T-helper 2 cell (primary cell): ENCODE data around the gene THSD4.

Source experiments
- DNase-seq, 5 experiments: peaks; one replicate each; pipeline versions ENCODE4 v3.0.0 to v3.0.0-alpha.2; 2012 to 2022

THSD4 gene

DNA sequence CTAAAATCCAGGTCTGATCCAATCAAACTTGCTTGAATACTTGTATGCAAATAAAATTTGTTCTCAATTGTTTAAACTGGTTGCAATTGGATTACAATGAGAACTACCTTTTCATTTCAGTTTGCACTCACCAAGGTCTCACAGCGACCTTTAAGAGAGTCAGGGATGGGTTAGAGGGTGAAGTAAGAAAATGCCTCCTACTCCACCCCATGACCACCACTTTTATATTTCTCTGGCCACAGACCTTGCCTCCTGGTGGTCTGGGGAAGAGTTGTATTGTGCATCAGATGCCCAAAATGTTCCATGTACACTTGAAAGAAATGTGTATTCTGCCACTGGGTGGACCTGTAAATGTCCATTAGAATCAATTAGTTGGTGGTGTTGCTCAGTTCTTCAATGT is 16.4 kb upstream of the THSD4 start:
- no peak for DNase-seq

DNA sequence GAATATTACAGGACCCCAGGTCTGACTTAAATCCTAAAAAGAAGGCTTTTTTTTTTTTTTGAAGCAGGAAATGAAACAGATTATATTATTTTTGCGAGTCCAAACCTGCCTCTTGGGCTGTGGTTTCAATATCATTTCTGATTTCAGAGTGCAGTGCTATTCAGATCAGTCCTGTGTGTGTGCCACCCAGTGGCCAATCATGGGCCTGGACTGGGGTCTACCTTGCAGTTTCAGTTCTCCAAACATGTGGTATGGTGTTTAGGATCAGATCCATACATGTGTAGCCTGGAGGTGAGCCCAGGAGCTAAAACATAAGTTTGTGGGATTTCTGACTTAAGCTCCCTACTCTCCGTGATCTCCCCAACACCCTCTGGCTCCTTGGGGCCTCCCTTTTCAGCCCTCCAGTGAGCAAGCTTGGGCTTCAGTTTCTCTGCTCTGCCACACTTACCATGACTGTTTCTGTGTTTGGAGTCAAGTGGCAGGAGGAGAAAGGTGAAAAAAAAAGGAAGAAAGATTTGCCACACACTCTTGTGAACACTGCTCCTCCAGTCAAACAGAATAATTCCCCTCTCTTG is 12.1 kb upstream of the THSD4 start:
- no peak for DNase-seq

DNA sequence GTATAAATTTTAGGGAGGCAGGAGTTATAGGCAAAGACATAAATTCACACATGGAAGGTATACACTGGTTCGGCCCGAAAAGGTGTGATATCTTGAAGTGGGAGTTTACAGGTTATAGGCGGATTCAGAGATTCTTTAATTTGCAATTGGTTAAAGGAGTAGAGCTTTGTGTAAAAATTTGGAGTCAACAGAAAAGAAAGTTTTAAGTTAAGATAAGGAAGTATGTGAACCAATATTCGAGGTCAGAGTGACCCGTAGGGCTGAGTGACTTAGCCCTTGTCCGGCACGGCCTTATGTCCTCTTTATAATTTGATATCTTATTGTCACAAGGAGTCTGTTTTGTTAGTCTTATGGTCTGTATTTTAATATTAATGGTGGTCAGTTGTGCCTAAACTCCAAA is 10.6 kb upstream of the THSD4 start:
- DNase-seq: no peak

DNA sequence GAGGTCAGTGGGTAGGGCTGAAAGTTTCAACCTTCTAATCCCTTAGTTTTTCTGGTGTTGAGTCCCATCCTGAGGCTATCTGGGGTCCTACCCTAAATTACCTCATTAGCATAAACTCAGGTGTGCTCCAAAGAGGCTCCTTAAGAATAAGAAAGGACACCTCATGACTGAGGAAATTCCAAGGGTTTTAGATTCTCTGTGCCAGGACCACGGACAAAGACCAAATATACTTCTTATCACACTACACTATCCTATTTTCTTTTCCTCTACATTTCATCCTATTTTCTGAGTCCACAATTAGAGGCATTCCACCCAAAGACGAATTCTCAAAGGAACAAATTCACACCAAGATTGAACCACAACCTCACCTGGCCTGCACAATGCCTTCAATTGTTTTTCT is 9.8 kb upstream of the THSD4 start:
- no peak for DNase-seq

DNA sequence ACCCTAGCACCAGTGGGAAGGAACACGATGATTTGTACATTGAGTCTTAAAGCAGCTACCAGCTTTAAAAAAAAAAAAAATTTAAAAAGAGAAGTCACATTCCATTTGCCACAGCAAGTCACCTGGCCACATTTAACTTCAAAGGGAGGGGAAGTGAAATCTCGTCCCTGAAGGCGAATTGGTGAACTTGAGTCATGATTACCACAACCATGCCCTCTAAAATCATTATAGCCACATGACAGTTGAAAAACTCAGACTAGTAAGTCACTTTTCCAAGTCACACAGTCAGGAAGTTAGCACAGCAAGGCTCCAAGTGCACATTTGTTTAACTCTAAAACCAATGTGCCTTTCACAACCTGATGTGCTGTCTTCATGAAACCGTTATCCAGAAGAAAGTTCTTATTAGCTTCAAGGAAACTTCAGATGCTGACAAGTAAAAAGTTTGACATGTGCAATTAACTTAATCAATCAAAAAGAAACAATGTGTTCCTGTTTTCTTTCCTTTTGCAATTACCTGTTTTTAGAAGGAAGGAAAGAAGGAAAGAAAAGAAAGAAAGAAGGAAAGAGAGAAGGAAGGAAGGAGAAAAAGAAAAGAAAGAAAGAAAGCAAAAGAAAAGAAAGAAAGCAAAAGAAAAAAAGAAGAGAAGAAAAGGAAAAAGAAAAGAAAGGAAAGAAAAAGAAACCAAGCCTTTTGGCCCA is 8.3 kb upstream of the THSD4 start:
- no peak for DNase-seq

DNA sequence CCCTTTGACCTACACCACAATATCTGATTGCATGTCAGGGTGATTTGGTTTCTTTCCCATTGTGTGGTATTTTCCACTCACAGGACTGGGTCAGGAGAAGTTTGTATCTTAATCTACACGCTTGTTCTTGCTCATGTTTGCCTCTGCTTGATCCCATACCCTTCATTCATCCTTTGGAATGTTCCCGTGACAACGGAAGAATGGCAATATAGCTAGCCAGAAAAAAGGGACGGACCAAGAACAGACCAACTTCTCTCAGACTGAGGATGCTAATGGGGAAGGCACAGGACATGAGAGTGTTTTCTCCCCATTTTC is 7.8 kb upstream of the THSD4 start:
- DNase-seq: no peak

DNA sequence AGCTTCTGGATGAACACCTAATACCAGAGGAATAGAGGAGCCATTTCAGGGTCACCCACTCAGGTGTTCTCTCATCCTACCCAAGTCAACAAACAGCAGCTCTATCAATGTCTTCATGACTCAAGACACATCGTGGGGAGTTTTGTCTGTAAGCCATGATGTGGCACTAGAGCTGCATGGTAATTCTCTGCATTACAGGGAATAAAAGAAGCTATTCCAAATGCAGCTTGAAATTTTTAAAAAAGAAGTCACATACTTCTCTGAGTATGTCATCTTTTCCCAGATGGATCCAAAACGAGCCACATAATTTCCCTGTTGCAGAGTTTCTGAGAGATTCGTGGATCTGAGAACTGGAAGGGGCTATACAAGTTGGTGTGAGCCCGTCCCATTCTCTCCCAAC is 6.1 kb upstream of the THSD4 start:
- DNase-seq: no peak

DNA sequence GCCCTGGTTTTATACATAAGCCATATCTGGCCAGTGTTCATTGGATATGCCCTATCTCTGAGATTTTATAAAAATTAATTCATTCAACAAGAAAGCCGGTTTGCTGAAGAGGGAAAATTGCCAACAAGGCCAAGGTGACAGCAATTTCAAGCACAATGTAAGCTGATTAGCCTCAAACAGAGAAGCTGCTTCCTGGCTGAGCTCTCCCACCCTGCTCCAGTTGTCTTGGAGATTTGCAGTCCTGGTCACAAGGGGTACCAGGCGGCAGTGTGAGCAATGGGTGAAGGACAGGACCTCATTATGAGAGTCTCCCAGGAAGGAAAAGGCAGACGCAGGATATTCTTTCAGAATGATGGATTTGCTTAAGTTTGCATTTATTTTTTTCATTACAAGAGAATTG is 5.4 kb upstream of the THSD4 start:
- no peak for DNase-seq

DNA sequence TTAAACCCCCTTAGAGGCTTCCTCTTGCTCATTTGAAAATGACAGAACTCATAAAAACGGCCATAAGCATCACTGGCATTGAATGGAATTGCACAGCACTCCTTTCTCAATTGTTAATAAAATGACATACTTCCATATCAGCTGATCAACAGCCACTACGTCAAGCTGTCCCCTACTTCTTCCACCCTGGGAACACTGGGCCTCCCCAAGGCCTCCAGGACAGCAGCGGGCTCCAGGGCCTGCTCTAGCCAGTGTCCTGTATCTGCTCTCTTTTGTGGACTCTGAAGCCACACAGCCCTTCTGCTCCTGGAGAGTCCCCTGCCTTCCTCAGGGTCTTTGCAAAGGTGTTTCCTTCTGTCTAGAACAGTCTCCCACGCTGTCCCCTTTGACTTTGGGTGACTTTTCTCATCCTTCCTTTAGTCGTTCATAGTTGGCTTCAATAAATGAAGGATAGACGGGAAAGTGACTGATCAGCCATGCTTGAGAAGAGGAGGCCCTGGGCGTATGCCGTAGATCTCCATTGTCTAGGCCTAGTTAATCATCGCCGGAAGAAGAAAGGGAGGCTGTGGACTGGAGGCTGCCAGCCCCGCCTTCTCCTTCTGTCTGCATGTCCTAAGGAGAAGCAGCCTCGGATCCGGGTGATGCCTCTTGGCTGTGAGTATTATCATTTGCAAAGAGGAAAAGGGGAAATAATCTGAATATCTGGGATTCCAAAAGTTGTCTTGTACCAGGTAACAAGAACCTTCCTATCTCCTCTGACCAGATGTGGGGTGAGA is 4.7 kb upstream of the THSD4 start:
- no peak for DNase-seq

DNA sequence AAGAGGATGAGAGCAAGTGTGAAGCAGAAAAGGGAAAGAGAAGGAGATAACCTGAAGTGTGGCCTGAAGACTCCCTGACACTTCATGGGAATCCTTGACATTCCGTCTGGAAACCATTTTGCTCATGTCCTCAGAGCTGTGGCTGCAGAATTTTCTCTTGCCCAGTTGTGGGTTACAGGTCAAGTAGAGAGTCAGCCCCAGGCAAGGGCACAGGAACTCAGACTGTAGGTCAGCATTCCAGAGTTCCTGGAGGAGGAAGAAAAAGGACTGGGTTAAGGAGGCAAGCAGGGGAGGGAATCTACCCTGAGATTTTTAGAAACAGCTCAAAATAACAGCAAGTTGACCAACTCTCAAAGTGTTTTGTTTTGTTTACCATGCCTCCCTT is 4.1 kb upstream of the THSD4 start:
- no peak for DNase-seq

DNA sequence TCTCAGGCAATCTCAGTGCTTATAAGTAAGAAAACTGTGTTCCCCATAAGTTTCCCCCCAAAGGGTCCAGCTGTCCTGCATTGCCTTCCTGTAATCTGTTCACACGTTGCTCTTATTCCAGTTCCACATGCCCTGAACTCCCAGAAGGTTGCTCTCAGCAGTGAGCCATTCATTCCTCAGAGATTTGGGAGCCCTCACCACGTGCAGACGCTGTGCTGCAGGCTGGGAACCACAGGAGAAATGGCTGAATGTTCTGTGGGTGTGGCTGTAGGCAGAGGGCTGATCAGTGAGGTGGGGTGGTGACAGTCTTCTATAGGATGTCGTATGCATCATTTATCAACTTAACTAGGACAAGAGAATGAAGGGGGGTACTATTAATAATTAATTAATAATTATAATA is 3.3 kb upstream of the THSD4 start:
- DNase-seq: no peak

DNA sequence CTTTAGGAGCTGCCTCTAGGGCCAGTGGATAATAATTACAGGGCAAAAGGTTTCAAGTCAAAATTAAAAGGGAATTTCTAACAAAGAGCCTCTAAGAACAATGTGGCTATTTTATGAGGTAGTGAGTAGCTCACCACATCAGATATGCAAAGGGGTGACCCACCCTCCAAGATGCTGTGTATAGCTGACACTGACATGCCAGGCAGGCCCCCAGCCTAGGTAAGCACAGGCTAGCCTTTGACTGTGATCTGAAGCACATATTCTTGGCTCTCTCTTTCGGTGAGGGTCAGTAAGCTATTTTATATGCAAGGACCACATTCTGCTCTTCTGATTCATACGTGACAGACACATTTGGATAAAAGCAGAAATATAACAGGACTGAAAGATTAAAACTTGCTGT is 2.8 kb upstream of the THSD4 start:
- no peak for DNase-seq

DNA sequence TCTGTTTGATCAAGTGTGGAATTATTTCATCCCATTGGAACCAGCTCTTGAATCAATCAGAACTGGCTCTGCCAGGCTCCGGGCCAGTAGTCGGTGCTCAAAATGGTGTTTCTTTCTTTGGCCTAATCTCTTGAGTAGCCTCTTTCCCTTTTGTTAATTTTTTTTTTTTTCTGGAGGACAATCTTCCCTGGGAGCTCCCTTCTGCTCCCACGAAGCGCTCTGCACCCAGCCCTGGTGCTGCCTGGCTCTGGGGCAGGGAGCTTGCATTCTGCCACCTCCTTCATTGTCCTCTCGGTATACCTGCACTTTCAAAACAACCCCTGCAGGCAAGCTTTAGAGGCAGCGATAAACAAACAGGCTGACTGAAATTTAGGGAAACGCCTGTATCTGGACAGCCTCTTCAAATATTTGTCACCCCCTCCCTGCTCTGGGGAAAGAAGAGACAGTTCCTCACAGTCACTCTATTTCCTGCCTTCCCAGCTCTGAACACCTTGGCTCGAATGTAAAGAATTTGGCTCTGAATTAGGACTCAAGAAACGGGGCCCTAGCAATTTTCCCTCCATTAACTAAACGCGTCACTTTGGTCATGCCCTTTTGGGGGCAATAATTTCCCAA is 1.1 kb upstream of the THSD4 start:
- DNase-seq: no peak

DNA sequence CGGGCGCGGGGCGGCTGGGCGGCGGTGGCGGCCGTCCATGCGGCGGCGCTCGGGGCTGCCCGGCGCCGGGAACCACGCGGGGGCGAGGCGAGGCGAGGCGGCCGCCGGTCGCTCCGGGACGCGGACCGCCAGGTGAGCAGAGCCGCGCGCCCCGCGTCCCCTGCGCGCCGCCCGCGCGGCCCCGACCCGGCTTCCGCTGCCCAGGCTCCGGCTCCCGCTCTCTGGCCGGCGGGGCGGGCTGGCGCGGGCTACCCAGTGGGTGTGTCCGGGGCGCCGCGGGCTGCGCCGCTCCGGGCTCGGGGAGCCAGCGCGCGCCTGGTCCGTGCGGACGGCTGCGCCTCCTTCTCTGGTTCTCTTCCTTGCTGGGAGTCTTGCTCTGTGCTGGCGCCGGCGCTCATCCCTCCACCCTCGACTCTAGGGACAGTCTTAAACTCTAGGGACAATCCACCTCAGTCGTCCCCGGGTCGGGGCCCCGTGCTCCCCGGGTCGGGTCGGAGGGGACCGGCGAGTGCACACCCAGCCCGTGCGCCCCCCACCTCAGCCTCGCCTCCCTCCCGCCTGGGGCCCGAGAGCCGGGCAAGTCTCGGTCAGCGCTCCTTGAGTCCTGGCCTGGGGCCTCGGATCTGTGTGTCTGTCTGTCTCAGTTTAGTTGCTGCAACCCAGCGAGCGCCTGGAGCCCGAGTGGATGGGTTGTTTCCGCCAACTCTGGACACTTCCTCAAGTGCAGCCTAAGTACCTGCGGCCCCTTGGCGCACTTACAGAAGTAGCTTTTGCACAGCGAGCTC is 488 bp downstream of the THSD4 start:
- peak in 1 of 5 experiments; percentile 15 for DNase-seq

DNA sequence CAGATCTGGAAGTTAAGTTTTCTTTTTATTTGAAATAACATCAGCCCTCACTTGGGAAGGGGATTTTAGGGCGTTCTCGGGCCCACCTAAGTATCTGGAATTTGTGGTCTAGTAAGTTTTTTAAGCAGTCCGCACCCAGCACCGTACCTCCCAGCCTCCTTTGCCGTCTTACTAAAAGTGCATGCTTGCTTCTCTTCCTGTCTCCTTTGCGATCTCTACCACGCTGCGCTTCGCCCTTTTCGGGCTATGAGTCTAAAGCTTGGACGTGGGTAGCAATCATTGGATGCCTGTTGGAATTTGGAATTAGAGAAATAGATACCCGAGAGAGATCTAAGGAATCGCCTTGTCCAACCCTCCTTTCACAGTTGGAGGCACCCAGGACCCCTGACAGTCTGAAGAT is 1.1 kb downstream of the THSD4 start:
- no peak for DNase-seq

DNA sequence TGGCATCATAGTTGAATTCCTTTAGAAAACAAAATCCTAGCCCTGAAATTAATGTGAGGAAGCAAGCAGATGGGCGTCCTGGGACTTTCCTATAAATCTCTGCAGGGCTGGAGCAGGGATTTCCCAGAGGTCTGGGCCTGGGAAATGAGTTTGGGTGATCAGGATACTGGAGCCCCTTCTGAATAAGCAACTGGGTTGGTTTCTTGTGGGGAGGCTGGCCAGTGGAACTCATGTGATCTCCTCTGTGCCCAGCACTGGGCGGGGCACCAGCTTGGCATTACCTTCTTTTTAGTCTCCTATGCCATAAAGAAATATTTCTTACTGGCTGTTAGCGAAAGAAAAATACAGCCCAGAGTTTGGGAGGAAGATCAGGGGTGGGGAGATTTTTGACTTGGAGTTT is 1.7 kb downstream of the THSD4 start:
- DNase-seq: no peak

DNA sequence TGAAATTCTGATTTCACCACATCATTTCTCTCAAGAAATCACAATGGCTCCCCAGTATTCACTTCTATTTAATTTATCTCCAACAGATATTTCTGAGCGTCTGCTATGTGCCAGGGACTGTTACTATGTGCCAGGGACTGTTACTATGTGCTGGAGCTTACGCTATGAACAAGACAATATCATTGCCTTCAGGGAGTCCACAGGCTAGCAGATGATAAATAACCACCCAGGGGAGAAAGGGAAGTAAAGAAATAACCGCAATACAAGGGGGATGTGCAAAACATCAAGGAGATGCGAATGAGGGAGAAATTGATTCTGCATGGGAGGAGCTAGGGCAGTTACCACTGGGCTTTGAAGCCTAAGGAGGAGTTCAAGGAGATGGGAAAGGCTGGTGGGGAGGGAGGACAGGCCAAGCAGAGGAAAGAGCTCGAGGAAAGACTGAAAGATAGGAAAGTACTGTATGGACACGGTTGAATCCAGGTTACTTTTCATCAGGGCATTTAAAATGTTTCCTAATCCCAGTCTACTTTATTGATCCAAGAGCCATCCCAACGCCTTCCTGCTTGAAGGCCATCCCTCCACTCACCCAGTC is 2.5 kb downstream of the THSD4 start:
- no peak for DNase-seq

DNA sequence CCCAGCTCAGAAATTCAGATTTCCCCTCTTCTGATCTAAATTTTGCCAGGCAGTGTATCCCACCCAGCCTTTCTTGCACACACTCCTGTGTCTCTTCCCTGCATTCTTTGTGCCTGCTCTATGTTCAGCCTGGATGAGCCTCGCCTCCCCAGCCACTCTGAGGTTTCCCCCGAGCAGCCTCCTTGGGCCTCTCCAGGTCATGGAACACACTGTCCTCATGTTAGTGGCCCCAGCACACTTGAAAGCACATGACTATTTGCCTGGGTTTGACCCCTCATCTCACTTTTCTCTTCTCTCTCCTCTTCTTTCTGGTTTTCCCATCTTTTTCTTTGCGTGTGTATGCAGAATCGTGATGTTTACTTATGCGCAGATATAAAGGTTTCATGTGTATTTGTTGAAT is 3.1 kb downstream of the THSD4 start:
- no peak for DNase-seq

DNA sequence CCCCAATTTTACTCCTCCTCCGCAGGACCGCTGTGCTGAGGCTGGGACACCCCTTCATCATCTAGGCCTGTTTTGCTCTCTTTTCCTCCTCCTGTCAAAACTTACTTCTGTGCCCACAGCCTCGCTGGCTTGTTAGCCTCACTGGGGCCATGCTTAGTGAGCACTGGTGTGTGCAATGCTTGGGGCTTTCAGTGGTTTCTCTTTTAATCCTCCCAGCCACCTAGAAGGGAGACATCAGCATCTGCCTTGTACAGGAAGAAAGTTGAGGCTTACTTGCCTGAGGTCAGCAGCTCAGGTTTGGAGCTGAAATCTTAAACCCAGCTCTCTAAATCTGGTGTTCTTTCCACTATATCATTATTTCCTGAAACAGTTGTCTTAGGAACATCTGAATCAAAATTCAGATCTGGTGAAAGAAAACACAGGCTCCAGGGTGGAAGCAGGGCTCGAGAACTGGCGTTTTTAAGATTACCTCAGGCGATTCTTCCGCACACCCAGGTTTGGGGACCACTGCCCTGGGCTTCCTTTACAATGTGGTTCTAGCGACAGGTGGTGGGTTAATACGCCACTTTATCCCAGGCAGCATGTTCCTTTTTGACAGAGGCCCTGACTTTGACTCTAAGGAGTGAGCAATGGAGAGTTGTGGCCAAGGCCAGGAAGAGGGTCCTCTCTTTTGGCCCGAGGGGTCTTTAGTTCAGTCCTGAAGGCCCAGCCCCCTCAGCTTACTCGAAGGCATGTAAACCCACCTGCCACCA is 3.8 kb downstream of the THSD4 start:
- no peak for DNase-seq

DNA sequence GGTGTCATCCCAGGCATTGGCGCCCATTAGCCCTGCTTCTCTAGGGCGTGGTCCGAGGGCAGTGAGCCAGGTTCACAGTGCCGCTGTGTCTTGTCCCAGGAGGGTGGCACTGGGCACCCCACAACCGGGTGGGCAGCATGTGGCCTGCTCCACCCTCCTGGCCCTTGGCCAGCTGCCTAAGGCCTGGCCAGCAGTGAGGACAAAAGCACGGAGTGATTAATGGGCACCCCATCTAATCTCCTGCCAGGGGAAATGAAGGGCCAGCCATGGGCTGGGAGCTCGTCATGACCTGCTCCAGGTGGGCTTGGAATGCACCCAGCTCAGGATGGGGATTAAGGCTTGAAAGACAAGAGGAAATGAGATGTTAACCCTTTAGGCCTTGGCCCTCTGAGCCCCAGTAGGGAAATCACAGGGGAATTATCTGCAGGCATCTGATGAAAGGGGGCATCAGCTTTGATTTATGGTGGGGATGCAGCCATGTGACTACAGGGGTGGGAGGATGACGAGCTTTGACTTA is 5.2 kb downstream of the THSD4 start:
- DNase-seq: no peak

DNA sequence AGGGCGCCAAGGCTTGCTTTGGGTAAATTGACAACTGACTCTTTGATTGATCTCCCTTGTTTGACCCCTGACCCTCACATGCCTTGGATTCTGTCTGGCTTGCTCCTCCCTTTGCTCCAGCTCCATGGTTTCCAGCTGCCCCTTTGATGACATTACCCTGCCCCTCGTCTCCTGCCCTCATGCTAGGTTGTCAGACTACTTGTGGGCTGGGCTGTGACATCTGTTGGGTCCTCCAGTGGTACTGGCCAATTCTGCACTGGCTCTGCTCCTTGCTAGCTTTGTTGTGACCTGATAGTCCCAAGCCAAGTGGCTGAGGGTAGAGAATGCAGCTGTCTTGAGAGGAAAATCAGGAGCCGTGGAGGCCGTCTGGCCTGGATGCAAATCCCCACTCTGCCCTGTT is 6.2 kb downstream of the THSD4 start:
- DNase-seq: no peak
